ENCODE results near the gene PPARA. TPM values are rescaled to one million over a fixed set of nuclear protein-coding genes. Genes with fewer than 3 reads are reported as not detected.
"Not testable (repeated sequence)": the region's sequence is repeated elsewhere in the genome, so short reads cannot be mapped to it uniquely, and the experiment has no call there.

The PPARA gene
- total RNA-seq, 1 experiment from 2014 or later: 7.7 TPM

DNA sequence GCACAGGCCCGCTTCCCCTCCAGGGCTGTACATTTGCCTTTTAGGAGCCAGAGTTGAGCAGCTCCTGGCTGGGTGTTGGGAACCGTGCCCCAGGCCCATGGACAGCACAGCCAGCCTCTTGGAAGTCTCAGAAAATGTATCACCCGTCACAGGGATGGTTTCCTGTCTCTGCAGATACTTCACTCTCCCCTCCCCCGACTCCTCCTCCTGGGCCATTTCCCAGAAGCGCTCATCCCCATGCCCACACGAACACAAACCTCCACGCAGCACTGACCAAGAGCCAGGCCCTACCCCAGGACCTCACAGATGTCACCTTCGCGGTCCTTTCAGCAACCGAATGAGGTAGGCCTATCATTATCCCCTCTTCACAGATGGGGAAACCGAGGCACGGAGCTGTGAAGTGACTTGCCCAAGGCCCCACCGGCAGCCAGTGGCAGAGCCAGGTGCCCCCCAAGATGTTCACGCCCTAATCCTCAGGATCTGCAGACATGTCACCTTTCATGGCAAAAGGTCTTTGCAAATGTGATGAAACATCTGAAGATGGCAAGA, 13.0 kb upstream of the PPARA start:
- intact Hi-C loops (cut with micrococcal nuclease): no loop called here
- ChIA-PET POLR2A (ENCODE audit: unreplicated experiment) (no interaction called here), CTCF (no interaction called here)
- Histone ChIP-seq H3F3A (ENCODE audit: low read length, unreplicated experiment) (no peaks in the 10 kb centered on the region), H3K79me2 (ENCODE audit: low read length) (no peaks in the 10 kb centered on the region), H3K9me2 (replicated peaks; ENCODE audit: low read length) (no peaks in the 10 kb centered on the region), H2AFZ (ENCODE audit: low read length) (no peak overlapping the region), H3K9me3 (ENCODE audit: low read length) (no peaks in the 10 kb centered on the region), H3K36me3 (ENCODE audit: low read depth, low read length) (no peaks in the 10 kb centered on the region), H4K20me1 (ENCODE audit: low read length) (no peaks in the 10 kb centered on the region), H3K4me1 (ENCODE audit: insufficient read depth, low read length) (no peaks in the 10 kb centered on the region), H3K9ac (ENCODE audit: low read length) (no peak overlapping the region), H3K4me3 (ENCODE audit: low read length) (no peak overlapping the region), H3K4me2 (ENCODE audit: low read length) (no peak overlapping the region), H3K27me3 (ENCODE audit: low read length) (no peaks in the 10 kb centered on the region), H3K27ac (ENCODE audit: low read length) (no peak overlapping the region)
- ATAC-seq (no peak), DNase-seq (no peak)
- no TSS peak for BruUV-seq (replicated peaks)
- no peak for TF ChIP-seq EZH2phosphoT487 (IDR thresholded peaks at IDR 0.05; ENCODE audit: borderline replicate concordance, low read length)
- TF ChIP-seq, protein P1, sequence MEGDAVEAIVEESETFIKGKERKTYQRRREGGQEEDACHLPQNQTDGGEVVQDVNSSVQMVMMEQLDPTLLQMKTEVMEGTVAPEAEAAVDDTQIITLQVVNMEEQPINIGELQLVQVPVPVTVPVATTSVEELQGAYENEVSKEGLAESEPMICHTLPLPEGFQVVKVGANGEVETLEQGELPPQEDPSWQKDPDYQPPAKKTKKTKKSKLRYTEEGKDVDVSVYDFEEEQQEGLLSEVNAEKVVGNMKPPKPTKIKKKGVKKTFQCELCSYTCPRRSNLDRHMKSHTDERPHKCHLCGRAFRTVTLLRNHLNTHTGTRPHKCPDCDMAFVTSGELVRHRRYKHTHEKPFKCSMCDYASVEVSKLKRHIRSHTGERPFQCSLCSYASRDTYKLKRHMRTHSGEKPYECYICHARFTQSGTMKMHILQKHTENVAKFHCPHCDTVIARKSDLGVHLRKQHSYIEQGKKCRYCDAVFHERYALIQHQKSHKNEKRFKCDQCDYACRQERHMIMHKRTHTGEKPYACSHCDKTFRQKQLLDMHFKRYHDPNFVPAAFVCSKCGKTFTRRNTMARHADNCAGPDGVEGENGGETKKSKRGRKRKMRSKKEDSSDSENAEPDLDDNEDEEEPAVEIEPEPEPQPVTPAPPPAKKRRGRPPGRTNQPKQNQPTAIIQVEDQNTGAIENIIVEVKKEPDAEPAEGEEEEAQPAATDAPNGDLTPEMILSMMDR (conservative IDR thresholded peaks at IDR 0.05; ENCODE audit: low read depth, low read length): no peak
- no peak for TF ChIP-seq EZH2 (IDR thresholded peaks at IDR 0.05; ENCODE audit: low read length, unreplicated experiment)

DNA sequence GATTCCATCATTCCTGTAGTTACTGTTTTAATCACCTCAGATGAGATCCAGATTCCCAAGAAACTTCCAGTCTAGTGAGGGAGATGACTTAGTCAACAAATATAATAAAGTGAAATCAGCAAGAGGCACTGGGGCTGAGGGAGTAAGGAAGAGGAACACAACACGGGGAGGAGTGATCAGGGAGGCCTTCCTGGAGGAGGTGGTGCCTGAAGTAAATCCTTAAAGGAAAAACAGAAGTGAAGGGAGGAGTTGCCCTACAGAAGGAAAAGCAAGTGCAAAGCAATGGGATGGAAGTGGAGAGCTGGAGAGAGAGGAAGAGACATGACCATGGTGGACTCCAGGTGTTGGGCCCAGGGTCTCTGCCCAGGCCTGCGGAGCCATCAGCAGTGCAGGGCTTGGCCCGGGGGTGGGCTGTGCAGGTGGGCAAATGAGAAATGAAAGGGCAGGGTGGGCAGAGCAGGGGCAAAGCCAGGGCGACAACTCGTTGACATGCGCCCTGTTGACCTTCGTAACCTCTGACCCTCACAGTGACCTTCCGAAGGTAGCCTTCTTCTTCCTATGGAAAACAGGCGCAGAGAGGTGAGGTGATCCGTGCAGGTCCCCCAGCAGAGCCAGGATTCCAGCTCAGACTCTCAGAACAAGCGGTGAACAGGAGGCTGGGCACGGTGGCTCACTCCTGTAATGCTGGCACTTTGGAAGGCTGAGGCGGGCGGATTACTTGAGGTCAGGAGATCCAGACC, 12.1 kb upstream of the PPARA start:
- no peak overlapping the region for H3K9ac ChIP-seq (ENCODE audit: low read length)
- no peak overlapping the region for H3K4me2 ChIP-seq (ENCODE audit: low read length)
- ChIA-PET POLR2A (ENCODE audit: unreplicated experiment) (no interaction called here), CTCF (no interaction called here)
- H4K20me1 ChIP-seq (ENCODE audit: low read length): no peaks in the 10 kb centered on the region
- no peak overlapping the region for H3K4me3 ChIP-seq (ENCODE audit: low read length)
- no TSS peak for BruUV-seq (replicated peaks)
- no peaks in the 10 kb centered on the region for H3K4me1 ChIP-seq (ENCODE audit: insufficient read depth, low read length)
- no peaks in the 10 kb centered on the region for H3K79me2 ChIP-seq (ENCODE audit: low read length)
- intact Hi-C loops (cut with micrococcal nuclease): no loop called here
- H3K36me3 ChIP-seq (ENCODE audit: low read depth, low read length): no peaks in the 10 kb centered on the region
- no peak overlapping the region for H2AFZ ChIP-seq (ENCODE audit: low read length)
- H3K9me3 ChIP-seq (ENCODE audit: low read length): no peaks in the 10 kb centered on the region
- ATAC-seq (no peak), DNase-seq (no peak)
- H3K27me3 ChIP-seq (ENCODE audit: low read length): no peaks in the 10 kb centered on the region
- no peaks in the 10 kb centered on the region for H3F3A ChIP-seq (ENCODE audit: low read length, unreplicated experiment)
- no peak overlapping the region for H3K27ac ChIP-seq (ENCODE audit: low read length)
- H3K9me2 ChIP-seq (replicated peaks; ENCODE audit: low read length): no peaks in the 10 kb centered on the region
- TF ChIP-seq, protein P1 (conservative IDR thresholded peaks at IDR 0.05; ENCODE audit: low read depth, low read length): no peak
- TF ChIP-seq EZH2 (IDR thresholded peaks at IDR 0.05; ENCODE audit: low read length, unreplicated experiment) (no peak), EZH2phosphoT487 (IDR thresholded peaks at IDR 0.05; ENCODE audit: borderline replicate concordance, low read length) (no peak)

DNA sequence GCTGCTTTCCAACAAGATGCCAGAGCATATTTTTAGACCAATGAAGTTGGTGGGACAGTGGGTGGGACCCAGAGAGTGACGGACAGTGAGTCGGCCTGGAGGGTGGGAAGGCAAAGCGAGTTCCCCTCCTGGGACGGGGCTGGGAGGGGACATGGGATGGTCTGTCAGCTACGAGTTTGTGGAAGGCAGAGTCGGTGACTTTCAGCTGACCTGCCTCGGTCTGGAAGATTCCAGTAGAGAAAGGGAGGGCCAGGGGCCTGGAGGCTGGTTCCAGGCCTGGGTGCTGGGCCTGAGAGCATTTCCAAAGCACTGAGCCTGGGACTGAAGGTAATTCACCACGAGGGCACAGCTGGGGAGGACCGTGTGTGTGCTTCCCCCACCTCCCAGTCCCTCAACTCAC, 10.9 kb upstream of the PPARA start:
- H2AFZ ChIP-seq (ENCODE audit: low read length); H3K9me3 ChIP-seq (ENCODE audit: low read length); H4K20me1 ChIP-seq (ENCODE audit: low read length); H3K4me3 ChIP-seq (ENCODE audit: low read length); BruUV-seq (replicated peaks); CTCF ChIA-PET; H3K9me2 ChIP-seq (replicated peaks; ENCODE audit: low read length); H3F3A ChIP-seq (ENCODE audit: low read length, unreplicated experiment); H3K36me3 ChIP-seq (ENCODE audit: low read depth, low read length); H3K27ac ChIP-seq (ENCODE audit: low read length); H3K79me2 ChIP-seq (ENCODE audit: low read length); H3K4me1 ChIP-seq (ENCODE audit: insufficient read depth, low read length); H3K27me3 ChIP-seq (ENCODE audit: low read length); ATAC-seq; POLR2A ChIA-PET (ENCODE audit: unreplicated experiment); H3K4me2 ChIP-seq (ENCODE audit: low read length); H3K9ac ChIP-seq (ENCODE audit: low read length); DNase-seq; intact Hi-C loops (cut with micrococcal nuclease): not testable (repeated sequence)
